ENCODE results near the gene ISL2. TPM values are rescaled to one million over a fixed set of nuclear protein-coding genes. Genes with fewer than 3 reads are reported as not detected.

The ISL2 gene
- total and polyA plus RNA-seq, 9 of the 15 experiments (the other 6 are each of a cell fraction or from before 2014, with no cell fraction given): 0.15 to 23.7 (median 4.0) TPM

- Histone ChIP-seq H3K27me3 (ENCODE audit: control insufficient read depth in 2 of 2, insufficient read depth in 2 of 2, low read length in 2 of 2) (no peaks in the 10 kb centered on the region), H3K36me3 (ENCODE audit: control insufficient read depth, insufficient read depth, low read length) (peaks cover 14% of the 10 kb centered on the region; the same call in 2 of the 3 replicates), H3K4me1 (replicated peaks in 1 of 2; ENCODE audit: control insufficient read depth in 2 of 2, insufficient read depth in 2 of 2, low read length in 2 of 2) (peaks cover 29 to 30% of the 10 kb centered on the region in 2 experiments), H2AFZ (ENCODE audit: low read depth, low read length) (peak overlapping the region; percentile 91), H3K27ac (ENCODE audit: extremely low read depth, low read depth, low read length) (peak overlapping the region; percentile 96), H3K79me2 (ENCODE audit: control insufficient read depth, insufficient read depth, low read length) (peaks cover 60% of the 10 kb centered on the region), H3K9ac (ENCODE audit: insufficient read depth in 1 of 2, low read depth in 2 of 2, low read length in 2 of 2) (peak overlapping the region; percentile 98 to 99), H3K4me2 (ENCODE audit: insufficient read depth, low read length) (peak overlapping the region; percentile 85), H3K4me3 (peak overlapping the region; percentile 97), H4K20me1 (replicated peaks; ENCODE audit: control insufficient read depth, insufficient read depth, low read length) (no peaks in the 10 kb centered on the region; the same call in 1 of the 2 replicates), H3K9me3 (replicated peaks; ENCODE audit: control insufficient read depth, insufficient read depth, low read depth, low read length) (no peaks in the 10 kb centered on the region), H3K9me1 (ENCODE audit: control insufficient read depth, insufficient read depth, low read length) (no peaks in the 10 kb centered on the region)
- in situ Hi-C loops (cut with MboI): no loop called here
- ATAC-seq (peak; percentile 36), DNase-seq (ENCODE audit: extremely low read depth in 1 of 4, low spot score in 3 of 4) (peak in 3 of 4 experiments; percentile 18 to 55 (median 47)), FAIRE-seq (peak; percentile 26)
- intact Hi-C loops (cut with micrococcal nuclease): no loop called here
- ChIA-PET POLR2A (interaction anchor here (1.3 to 2.8 kb wide), 6 partner anchors 12 to 25 kb away, joined by 3 to 20 read pairs (median 6); partner anchors contain the start of gene ISL2), CTCF (ENCODE audit: low intra/inter-chr PET ratio) (no interaction called here)
- WGBS (ENCODE audit: insufficient coverage, low coverage, missing lambda C conversion rate): 0% methylated on average over 14 of the region's 16 CpGs
- no TSS peak for BruUV-seq (replicated peaks)
- TF ChIP-seq SLC30A9 (CRISPR knock-in tag; IDR thresholded peaks at IDR 0.05) (no peak), UBTF (IDR thresholded peaks at IDR 0.05; ENCODE audit: borderline replicate concordance in 1 of 2, low read depth in 2 of 2, low read length in 2 of 2) (peak in 1 of 2 experiments; percentile 20; a peak in 1 of 4 replicates), SMC3 (conservative IDR thresholded peaks at IDR 0.05; ENCODE audit: insufficient read depth, low read depth, low read length) (no peak), AFF4 (CRISPR knock-in tag; IDR thresholded peaks at IDR 0.05) (0 out of 2 replicates have a peak, but pooled peaks have one; percentile 25), SMARCE1 (IDR thresholded peaks at IDR 0.05) (0 out of 2 replicates have a peak, but pooled peaks have one; percentile 19), EGR1 (conservative IDR thresholded peaks at IDR 0.05) (peak; percentile 66), HDAC3 (IDR thresholded peaks at IDR 0.05; ENCODE audit: borderline replicate concordance, partially characterized antibody) (no peak), FOXA1 (IDR thresholded peaks at IDR 0.05; ENCODE audit: borderline replicate concordance) (no peak), HMBOX1 (IDR thresholded peaks at IDR 0.05) (peak; percentile 96), LCOR (CRISPR knock-in tag; IDR thresholded peaks at IDR 0.05) (no peak), ZNF324 (CRISPR knock-in tag; IDR thresholded peaks at IDR 0.05) (no peak), SAP30 (IDR thresholded peaks at IDR 0.05; ENCODE audit: borderline replicate concordance, insufficient read depth, low read depth, low read length, poor library complexity, severe bottlenecking) (peak; percentile 5), CHD1 (IDR thresholded peaks at IDR 0.05; ENCODE audit: low read length) (peak; percentile 76), SUPT5H (IDR thresholded peaks at IDR 0.05) (no peak)
Observed at GRCh38 chr15:76310475-76311099, 26.0 kb upstream of the ISL2 start.
